Neuronal stem cell (in vitro differentiated cells): ENCODE results near the gene TNNI3.

Experiments
- DNase-seq: peaks from one replicate; pipeline ENCODE4 v3.0.0-alpha.2; 2013; ENCODE audit warnings: low spot score
- H2AFZ ChIP-seq: one replicate; pipeline ENCODE4 v1.6.1; 2013; ENCODE audit warnings: mild to moderate bottlenecking, low read length, inconsistent platforms
- H2AK5ac ChIP-seq: 2 replicates; pipeline ENCODE4 v1.6.1; 2013; ENCODE audit warnings: low read depth, mild to moderate bottlenecking, inconsistent platforms, low read length, moderate library complexity, mixed read lengths
- H2BK120ac ChIP-seq: 2 replicates; pipeline ENCODE4 v1.6.1; 2013; ENCODE audit warnings: low read depth, mild to moderate bottlenecking, inconsistent platforms, low read length, moderate library complexity, mixed read lengths
- H2BK12ac ChIP-seq: one replicate; pipeline ENCODE4 v1.6.1; 2013; ENCODE audit warnings: low read length, inconsistent platforms
- H2BK15ac ChIP-seq: 2 replicates; pipeline ENCODE4 v1.6.1; 2013; ENCODE audit warnings: mild to moderate bottlenecking, low read length, inconsistent platforms, mixed read lengths
- H2BK5ac ChIP-seq: one replicate; pipeline ENCODE4 v1.6.1; 2013; ENCODE audit warnings: inconsistent platforms, mild to moderate bottlenecking, low read length, moderate library complexity
- H3K14ac ChIP-seq: one replicate; pipeline ENCODE4 v1.6.1; 2013; ENCODE audit warnings: low read length, inconsistent platforms
- H3K18ac ChIP-seq: 2 replicates; pipeline ENCODE4 v1.6.1; 2013; ENCODE audit warnings: low read length, inconsistent platforms
- H3K23ac ChIP-seq: 2 replicates; pipeline ENCODE4 v1.6.1; 2013; ENCODE audit warnings: low read depth, mild to moderate bottlenecking, mixed read lengths, low read length, inconsistent platforms; ENCODE audit not compliant: poor library complexity
- H3K27ac ChIP-seq: replicated peaks from 3 replicates; pipeline ENCODE4 v1.5.1; 2013; ENCODE audit warnings: low read length, inconsistent platforms
- H3K27me3 ChIP-seq, 3 experiments: 2 replicates each; pipeline ENCODE4 v1.6.1; 2013; ENCODE audit warnings: low read length in 3 of 3, mild to moderate bottlenecking in 2 of 3, inconsistent platforms in 1 of 3, low read depth in 1 of 3, mixed read lengths in 1 of 3, moderate library complexity in 1 of 3; ENCODE audit not compliant: control insufficient read depth in 3 of 3, insufficient read depth in 3 of 3
- H3K36me3 ChIP-seq, 2 donors: replicated peaks in 1 of 2; 2 replicates each; pipeline ENCODE4 v1.6.1; 2013; ENCODE audit warnings: low read length in 2 of 2; ENCODE audit not compliant: control insufficient read depth in 2 of 2, insufficient read depth in 2 of 2
- H3K4ac ChIP-seq: 2 replicates; pipeline ENCODE4 v1.6.1; 2013; ENCODE audit warnings: inconsistent platforms, mild to moderate bottlenecking, low read length, moderate library complexity
- H3K4me1 ChIP-seq, 2 donors: 1 replicate in 1 of 2; 2 replicates in 1 of 2; pipeline ENCODE4 v1.6.1; 2013; ENCODE audit warnings: low read length in 2 of 2, low read depth in 1 of 2; ENCODE audit not compliant: control insufficient read depth in 2 of 2, insufficient read depth in 1 of 2
- H3K4me2 ChIP-seq: one replicate; pipeline ENCODE4 v1.6.1; 2013; ENCODE audit warnings: mild to moderate bottlenecking, low read length, inconsistent platforms; ENCODE audit not compliant: insufficient read depth, poor library complexity, severe bottlenecking
- H3K4me3 ChIP-seq, 2 donors: 2 replicates each; pipeline ENCODE4 v1.5.1; 2013; ENCODE audit warnings: low read length in 2 of 2, mild to moderate bottlenecking in 2 of 2, inconsistent platforms in 1 of 2, moderate library complexity in 1 of 2
- H3K79me1 ChIP-seq: one replicate; pipeline ENCODE4 v1.6.1; 2013; ENCODE audit warnings: low read depth, mild to moderate bottlenecking, inconsistent platforms, low read length, moderate library complexity
- H3K9ac ChIP-seq: one replicate; pipeline ENCODE4 v1.6.1; 2013; ENCODE audit warnings: mild to moderate bottlenecking, low read depth, low read length, inconsistent platforms; ENCODE audit not compliant: poor library complexity
- H3K9me3 ChIP-seq, 2 donors: replicated peaks in 1 of 2; 2 replicates each; pipeline versions ENCODE3 to v1.6.1; 2013; ENCODE audit warnings: low read length in 2 of 2, mild to moderate bottlenecking in 2 of 2, inconsistent platforms in 1 of 2, low read depth in 1 of 2, mixed read lengths in 1 of 2, moderate library complexity in 1 of 2; ENCODE audit not compliant: control insufficient read depth in 2 of 2, insufficient read depth in 1 of 2
- H4K8ac ChIP-seq: one replicate; pipeline ENCODE4 v1.6.1; 2013; ENCODE audit warnings: low read depth, mild to moderate bottlenecking, inconsistent platforms, low read length, moderate library complexity
- H4K91ac ChIP-seq: one replicate; pipeline ENCODE4 v1.6.1; 2013; ENCODE audit warnings: low read length, low read depth, mild to moderate bottlenecking, inconsistent platforms; ENCODE audit not compliant: poor library complexity
- WGBS, 2 donors: extraction: QIAGEN DNeasy Blood & Tissue Kit; methylation state at CpG; one replicate each; pipeline ENCODE4 v1.1.7; 2013; ENCODE audit warnings: missing lambda C conversion rate in 2 of 2, mixed read lengths in 1 of 2; ENCODE audit not compliant: insufficient read length in 2 of 2, insufficient replicate concordance in 1 of 2; ENCODE audit errors: extremely low coverage in 2 of 2; 5-methylcytosine and 5-hydroxymethylcytosine counted together

The TNNI3 gene

GRCh38 chr19:55161571-55162322 lies 4.2 kb upstream of the TNNI3 start:
- no peak overlapping the region for H2AFZ ChIP-seq
- H3K9me3 ChIP-seq: peaks cover 0 to 2% of the 10 kb centered on the region in 2 donors
- no CpG with 5 or more reads among the region's 61 CpGs for WGBS, 2 donors
- H3K27me3 ChIP-seq: peaks cover 7 to 29% (median 22%) of the 10 kb centered on the region in 3 experiments
- no peaks in the 10 kb centered on the region for H3K36me3 ChIP-seq
- no peaks in the 10 kb centered on the region for H3K79me1 ChIP-seq
- H2BK120ac ChIP-seq: peak overlapping the region; percentile 81
- H3K4me2 ChIP-seq: no peak overlapping the region
- peak overlapping the region; percentile 99 for H2BK15ac ChIP-seq
- peak overlapping the region; percentile 38 for H3K18ac ChIP-seq
- H4K8ac ChIP-seq: no peak overlapping the region
- no peak overlapping the region for H3K4ac ChIP-seq
- no peak overlapping the region for H4K91ac ChIP-seq
- peaks cover 6 to 7% of the 10 kb centered on the region in 2 donors for H3K4me1 ChIP-seq
- H2AK5ac ChIP-seq: peak overlapping the region; percentile 94
- H3K23ac ChIP-seq: no peak overlapping the region
- no peak for DNase-seq
- H3K27ac ChIP-seq: no peak overlapping the region
- H2BK12ac ChIP-seq: peak overlapping the region; percentile 53
- no peak overlapping the region for H3K4me3 ChIP-seq
- no peak overlapping the region for H3K9ac ChIP-seq
- no peak overlapping the region for H3K14ac ChIP-seq
- H2BK5ac ChIP-seq: no peak overlapping the region

GRCh38 chr19:55160986-55161365 lies 3.4 kb upstream of the TNNI3 start:
- peak overlapping the region; percentile 99 for H2BK15ac ChIP-seq
- H2BK5ac ChIP-seq: peak overlapping the region; percentile 82
- H3K27ac ChIP-seq: no peak overlapping the region
- peak overlapping the region; percentile 99 for H2AK5ac ChIP-seq
- peak overlapping the region; percentile 45 for H2AFZ ChIP-seq
- H4K8ac ChIP-seq: peak overlapping the region; percentile 72
- WGBS, 2 donors: no CpG with 5 or more reads among the region's 32 CpGs
- H3K4me1 ChIP-seq: peaks cover 6 to 7% of the 10 kb centered on the region in 2 donors
- peaks cover 7 to 33% (median 22%) of the 10 kb centered on the region in 3 experiments for H3K27me3 ChIP-seq
- no peak for DNase-seq
- no peak overlapping the region for H3K4me3 ChIP-seq
- H3K9ac ChIP-seq: peak overlapping the region; percentile 30
- H3K79me1 ChIP-seq: no peaks in the 10 kb centered on the region
- peak overlapping the region; percentile 23 for H3K4me2 ChIP-seq
- H3K4ac ChIP-seq: peak overlapping the region; percentile 93
- peak overlapping the region; percentile 10 for H3K23ac ChIP-seq
- no peaks in the 10 kb centered on the region for H3K36me3 ChIP-seq
- H4K91ac ChIP-seq: no peak overlapping the region
- peak overlapping the region; percentile 93 for H3K18ac ChIP-seq
- no peak overlapping the region for H2BK120ac ChIP-seq
- peak overlapping the region; percentile 21 for H3K14ac ChIP-seq
- no peak overlapping the region for H2BK12ac ChIP-seq
- peaks cover 0 to 2% of the 10 kb centered on the region in 2 donors for H3K9me3 ChIP-seq

GRCh38 chr19:55160128-55160985 lies 2.8 kb upstream of the TNNI3 start:
- Histone ChIP-seq H3K79me1 (no peaks in the 10 kb centered on the region), H2BK12ac (no peak overlapping the region), H3K9me3 (peaks cover 0 to 2% of the 10 kb centered on the region in 2 donors), H2BK120ac (no peak overlapping the region), H3K14ac (no peak overlapping the region), H3K23ac (no peak overlapping the region), H2AFZ (peak overlapping the region; percentile 45), H2AK5ac (peak overlapping the region; percentile 99), H3K27ac (no peak overlapping the region), H4K8ac (no peak overlapping the region), H4K91ac (no peak overlapping the region), H3K4ac (no peak overlapping the region), H3K18ac (peak overlapping the region; percentile 28), H2BK15ac (no peak overlapping the region), H3K4me1 (peaks cover 4 to 7% of the 10 kb centered on the region in 2 donors), H3K36me3 (no peaks in the 10 kb centered on the region), H3K4me2 (no peak overlapping the region), H3K4me3 (no peak overlapping the region), H3K27me3 (peaks cover 7 to 33% (median 22%) of the 10 kb centered on the region in 3 experiments), H2BK5ac (no peak overlapping the region), H3K9ac (no peak overlapping the region)
- DNase-seq: peak; percentile 87
- no CpG with 5 or more reads among the region's 33 CpGs for WGBS, 2 donors
